H9 (cell line): ENCODE results near the gene OR4S2. TPM values are rescaled to one million over a fixed set of nuclear protein-coding genes. Genes with fewer than 3 reads are reported as not detected.

ENCODE experiments used
- DNase-seq: peaks from one replicate; pipeline ENCODE4 v3.0.0-alpha.2; 2017
- H2AFZ ChIP-seq: one replicate; pipeline ENCODE4 v1.6.1; 2013; ENCODE audit warnings: mild to moderate bottlenecking, low read length, control low read depth, moderate library complexity
- H2AK5ac ChIP-seq: 2 replicates; pipeline ENCODE4 v1.6.1; 2013; ENCODE audit warnings: low read length, control low read depth, mixed read lengths; ENCODE audit not compliant: insufficient read length
- H2BK120ac ChIP-seq: one replicate; pipeline ENCODE4 v1.6.1; 2013; ENCODE audit warnings: low read depth, mild to moderate bottlenecking, low read length, control low read depth, inconsistent platforms; ENCODE audit not compliant: poor library complexity, severe bottlenecking
- H2BK12ac ChIP-seq: 2 replicates; pipeline ENCODE4 v1.6.1; 2013; ENCODE audit warnings: low read length, control low read depth, mixed read lengths, low read depth; ENCODE audit not compliant: insufficient read length
- H2BK15ac ChIP-seq: 2 replicates; pipeline ENCODE4 v1.6.1; 2013; ENCODE audit warnings: low read depth, low read length, control low read depth
- H2BK20ac ChIP-seq: one replicate; pipeline ENCODE4 v1.6.1; 2013; ENCODE audit warnings: low read depth, mild to moderate bottlenecking, low read length, control low read depth, inconsistent platforms; ENCODE audit not compliant: poor library complexity, severe bottlenecking
- H2BK5ac ChIP-seq: 2 replicates; pipeline ENCODE4 v1.6.1; 2013; ENCODE audit warnings: low read length, control low read depth, mixed read lengths; ENCODE audit not compliant: insufficient read length
- H3K14ac ChIP-seq: 2 replicates; pipeline ENCODE4 v1.6.1; 2013; ENCODE audit warnings: low read length, control low read depth; ENCODE audit not compliant: insufficient read depth
- H3K18ac ChIP-seq: 2 replicates; pipeline ENCODE4 v1.6.1; 2013; ENCODE audit warnings: low read depth, mild to moderate bottlenecking, mixed read lengths, low read length, control low read depth; ENCODE audit not compliant: insufficient read length
- H3K23ac ChIP-seq: 2 replicates; pipeline ENCODE4 v1.6.1; 2013; ENCODE audit warnings: low read length, control low read depth, mixed read lengths, low read depth; ENCODE audit not compliant: insufficient read length
- H3K23me2 ChIP-seq: 2 replicates; pipeline ENCODE4 v1.6.1; 2013; ENCODE audit warnings: low read depth, mild to moderate bottlenecking, mixed read lengths, low read length, control low read depth; ENCODE audit not compliant: insufficient read length, poor library complexity, severe bottlenecking
- H3K27ac ChIP-seq: 2 replicates; pipeline ENCODE4 v1.5.1; 2013; ENCODE audit warnings: low read length, control low read depth, mixed read lengths, low read depth; ENCODE audit not compliant: insufficient read length
- H3K27me3 ChIP-seq: 2 replicates; pipeline ENCODE4 v1.6.1; 2013; ENCODE audit warnings: low read length, control low read depth, inconsistent platforms; ENCODE audit not compliant: insufficient read depth
- H3K4ac ChIP-seq: 2 replicates; pipeline ENCODE4 v1.6.1; 2013; ENCODE audit warnings: low read depth, mild to moderate bottlenecking, control low read depth, inconsistent platforms, low read length, moderate library complexity
- H3K4me1 ChIP-seq: 2 replicates; pipeline ENCODE4 v1.6.1; 2013; ENCODE audit warnings: low read length, control low read depth, inconsistent platforms; ENCODE audit not compliant: insufficient read depth
- H3K4me2 ChIP-seq: 2 replicates; pipeline ENCODE4 v1.6.1; 2013; ENCODE audit warnings: low read length, control low read depth, mixed read lengths; ENCODE audit not compliant: insufficient read length, insufficient read depth
- H3K56ac ChIP-seq: 2 replicates; pipeline ENCODE4 v1.6.1; 2013; ENCODE audit warnings: low read depth, mild to moderate bottlenecking, mixed read lengths, low read length, control low read depth; ENCODE audit not compliant: insufficient read length
- H3K79me1 ChIP-seq: 2 replicates; pipeline ENCODE4 v1.6.1; 2013; ENCODE audit warnings: low read depth, mild to moderate bottlenecking, moderate library complexity, low read length, control low read depth, inconsistent platforms; ENCODE audit not compliant: insufficient read depth, poor library complexity, severe bottlenecking
- H3K79me2 ChIP-seq: 2 replicates; pipeline ENCODE4 v1.6.1; 2013; ENCODE audit warnings: low read length, control low read depth, inconsistent platforms; ENCODE audit not compliant: insufficient read depth
- H3K9ac ChIP-seq: 2 replicates; pipeline ENCODE4 v1.6.1; 2013; ENCODE audit warnings: low read length, control low read depth, mixed read lengths; ENCODE audit not compliant: insufficient read length; ENCODE audit errors: extremely low read depth
- H3K9me3 ChIP-seq: one replicate; pipeline ENCODE4 v1.6.1; 2013; ENCODE audit warnings: low read depth, low read length, inconsistent platforms; ENCODE audit not compliant: control insufficient read depth
- H3T11ph ChIP-seq: one replicate; pipeline ENCODE4 v1.6.1; 2013; ENCODE audit warnings: mild to moderate bottlenecking, low read length, control low read depth, inconsistent platforms
- H4K20me1 ChIP-seq: one replicate; pipeline ENCODE4 v1.6.1; 2013; ENCODE audit not compliant: control insufficient read depth, insufficient read length, insufficient read depth
- H4K5ac ChIP-seq: 2 replicates; pipeline ENCODE4 v1.6.1; 2013; ENCODE audit warnings: low read depth, mild to moderate bottlenecking, mixed read lengths, low read length, control low read depth; ENCODE audit not compliant: insufficient read length
- H4K8ac ChIP-seq: replicated peaks from 2 replicates; pipeline ENCODE4 v1.6.1; 2013; ENCODE audit warnings: low read length, control low read depth, mixed read lengths, low read depth; ENCODE audit not compliant: insufficient read length
- H4K91ac ChIP-seq: 2 replicates; pipeline ENCODE4 v1.6.1; 2013; ENCODE audit warnings: low read depth, mild to moderate bottlenecking, moderate library complexity, mixed read lengths, low read length, control low read depth; ENCODE audit not compliant: insufficient read length
- H3K27ac Mint-ChIP-seq, 3 experiments: 2 replicates in 2 of 3; 3 replicates in 1 of 3; pipeline ENCODE4 v1.8.0; 2020 to 2021; ENCODE audit warnings: mixed read lengths in 3 of 3, mild to moderate bottlenecking in 1 of 3, moderate library complexity in 1 of 3
- H3K27me3 Mint-ChIP-seq: 2 replicates; pipeline ENCODE4 v1.8.0; 2021; ENCODE audit warnings: low read depth, mild to moderate bottlenecking, moderate library complexity, mixed read lengths
- H3K36me3 Mint-ChIP-seq, 3 experiments: 2 replicates in 2 of 3; 3 replicates in 1 of 3; pipeline ENCODE4 v1.8.0; 2020 to 2021; ENCODE audit warnings: low read depth in 3 of 3, mixed read lengths in 3 of 3; ENCODE audit not compliant: insufficient read depth in 1 of 3
- H3K4me1 Mint-ChIP-seq, 2 experiments: 2 replicates each; pipeline ENCODE4 v1.8.0; 2020; ENCODE audit warnings: mixed read lengths in 2 of 2
- H3K4me3 Mint-ChIP-seq, 2 experiments: 2 replicates in 1 of 2; 3 replicates in 1 of 2; pipeline ENCODE4 v1.8.0; 2020 to 2021; ENCODE audit warnings: mild to moderate bottlenecking in 2 of 2, mixed read lengths in 2 of 2, moderate library complexity in 1 of 2
- H3K9me3 Mint-ChIP-seq, 2 experiments: 2 replicates in 1 of 2; 3 replicates in 1 of 2; pipeline ENCODE4 v1.8.0; 2020; ENCODE audit warnings: mild to moderate bottlenecking in 2 of 2, mixed read lengths in 2 of 2, moderate library complexity in 1 of 2
- CTCF ChIP-seq: fragments of 200-600 bp; sonication (generic); conservative IDR thresholded peaks from 3 replicates; pipeline ENCODE4 v1.8.0; 2021; ENCODE audit warnings: antibody characterized with exemption, mild to moderate bottlenecking
- WGBS: extraction: QIAGEN DNeasy Blood & Tissue Kit; methylation state at CpG from one replicate; pipeline ENCODE4 v1.1.7; 2013; ENCODE audit warnings: missing lambda C conversion rate, low lambda C conversion rate, mixed read lengths; ENCODE audit not compliant: insufficient read length; ENCODE audit errors: extremely low coverage; 5-methylcytosine and 5-hydroxymethylcytosine counted together
- total RNA-seq: library from RNA; stranded (reverse); gene quantifications from 2 replicates; pipeline ENCODE4 v1.2.1, GENCODE V29; 2021

Gene OR4S2
- total RNA-seq, 1 experiment from 2014 or later, result not detected

GRCh38 chr11:55697817-55698216, 49.7 kb downstream of the OR4S2 start:
- Histone ChIP-seq H3K23me2 (no peaks in the 10 kb centered on the region), H3K56ac (no peak overlapping the region), H2BK120ac (no peak overlapping the region), H3K14ac (no peak overlapping the region), H4K20me1 (no peaks in the 10 kb centered on the region), H3K79me1 (no peaks in the 10 kb centered on the region), H3K9ac (no peak overlapping the region), H3K4me1 (no peaks in the 10 kb centered on the region), H3K23ac (no peak overlapping the region), H3T11ph (no peak overlapping the region), H2BK20ac (no peak overlapping the region), H2AFZ (no peak overlapping the region), H2BK12ac (no peak overlapping the region), H2BK15ac (no peak overlapping the region), H2BK5ac (no peak overlapping the region), H3K4me2 (no peak overlapping the region), H3K79me2 (no peaks in the 10 kb centered on the region), H2AK5ac (no peak overlapping the region), H4K5ac (no peak overlapping the region), H3K18ac (no peak overlapping the region), H3K27ac (no peak overlapping the region), H4K8ac (no peak overlapping the region), H3K4ac (no peak overlapping the region), H3K27me3 (no peaks in the 10 kb centered on the region), H4K91ac (no peak overlapping the region), H3K9me3 (peaks cover 48% of the 10 kb centered on the region)
- DNase-seq, result no peak
- no peaks in the 10 kb centered on the region; the same call in 1 of the 2 replicates for H3K27me3 Mint-ChIP-seq
- no peak for TF ChIP-seq CTCF
- peaks cover 0 to 20% (median 3%) of the 10 kb centered on the region in 3 experiments; a peak in 5 of 7 replicates for H3K36me3 Mint-ChIP-seq
- WGBS, result no CpG with 5 or more reads among the region's 3 CpGs
- H3K9me3 Mint-ChIP-seq, result peaks cover 67 to 71% of the 10 kb centered on the region in 2 experiments
- no peak overlapping the region for H3K27ac Mint-ChIP-seq
- H3K4me1 Mint-ChIP-seq, result no peaks in the 10 kb centered on the region
- no peak overlapping the region for H3K4me3 Mint-ChIP-seq
